ENCODE measurements around the gene C4B. TPM values are rescaled to one million over a fixed set of nuclear protein-coding genes. Genes with fewer than 3 reads are reported as not detected.
A peak's percentile ranks its signal among the peaks of the same experiment; 100 is the strongest.

C4B gene
- total RNA-seq, 2 donors from 2014 or later = 150 to 241 TPM

DNA sequence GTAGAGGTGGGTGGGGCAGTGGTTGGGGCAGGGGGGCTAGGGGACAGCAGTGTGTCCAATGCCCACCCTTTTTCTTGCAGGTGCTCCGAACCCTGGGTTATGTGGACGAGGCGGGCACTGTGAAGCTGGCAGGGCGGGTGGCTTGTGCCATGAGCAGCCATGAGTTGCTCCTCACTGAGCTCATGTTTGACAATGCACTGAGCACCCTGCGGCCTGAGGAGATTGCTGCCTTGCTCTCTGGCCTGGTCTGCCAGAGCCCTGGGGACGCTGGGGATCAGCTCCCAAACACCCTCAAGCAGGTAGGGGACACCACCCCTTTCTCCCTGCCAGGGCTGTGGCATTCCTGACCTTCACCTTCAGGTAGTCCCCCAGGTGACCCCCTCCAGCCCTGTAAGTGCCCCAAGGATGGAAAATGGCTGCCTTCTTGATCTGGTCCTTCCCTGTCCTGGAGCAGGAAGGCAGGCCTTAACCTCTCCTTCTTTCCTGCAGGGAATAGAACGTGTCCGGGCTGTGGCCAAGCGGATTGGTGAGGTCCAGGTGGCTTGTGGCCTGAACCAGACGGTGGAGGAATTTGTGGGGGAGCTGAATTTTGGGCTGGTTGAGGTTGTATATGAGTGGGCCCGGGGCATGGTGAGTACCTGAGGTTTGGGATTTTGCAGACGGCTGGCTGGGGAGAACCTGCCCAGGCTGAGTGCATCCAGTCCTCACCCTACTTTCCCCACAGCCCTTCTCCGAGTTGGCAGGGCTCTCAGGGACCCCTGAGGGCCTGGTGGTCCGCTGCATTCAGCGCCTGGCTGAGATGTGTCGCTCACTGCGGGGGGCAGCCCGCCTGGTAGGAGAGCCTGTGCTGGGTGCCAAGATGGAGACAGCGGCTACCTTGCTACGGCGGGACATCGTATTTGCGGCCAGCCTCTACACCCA is 45.5 kb upstream of the C4B start:
- H3K36me3 ChIP-seq = peaks cover 57% of the 10 kb centered on the region

GRCh38 chr6:31969712-31970603 is 44.6 kb upstream of the C4B start:
- Histone ChIP-seq H3K36me3 (peaks cover 51% of the 10 kb centered on the region), H3K27ac (peak overlapping the region in 1 of 2 donors; percentile 98), H3K9me3 (no peaks in the 10 kb centered on the region), H3K4me1 (peaks cover 0 to 34% of the 10 kb centered on the region in 2 donors), H3K27me3 (no peaks in the 10 kb centered on the region), H3K4me3 (no peak overlapping the region)
- no peak for DNase-seq (ENCODE audit: low spot score)
- TF ChIP-seq, protein P1, sequence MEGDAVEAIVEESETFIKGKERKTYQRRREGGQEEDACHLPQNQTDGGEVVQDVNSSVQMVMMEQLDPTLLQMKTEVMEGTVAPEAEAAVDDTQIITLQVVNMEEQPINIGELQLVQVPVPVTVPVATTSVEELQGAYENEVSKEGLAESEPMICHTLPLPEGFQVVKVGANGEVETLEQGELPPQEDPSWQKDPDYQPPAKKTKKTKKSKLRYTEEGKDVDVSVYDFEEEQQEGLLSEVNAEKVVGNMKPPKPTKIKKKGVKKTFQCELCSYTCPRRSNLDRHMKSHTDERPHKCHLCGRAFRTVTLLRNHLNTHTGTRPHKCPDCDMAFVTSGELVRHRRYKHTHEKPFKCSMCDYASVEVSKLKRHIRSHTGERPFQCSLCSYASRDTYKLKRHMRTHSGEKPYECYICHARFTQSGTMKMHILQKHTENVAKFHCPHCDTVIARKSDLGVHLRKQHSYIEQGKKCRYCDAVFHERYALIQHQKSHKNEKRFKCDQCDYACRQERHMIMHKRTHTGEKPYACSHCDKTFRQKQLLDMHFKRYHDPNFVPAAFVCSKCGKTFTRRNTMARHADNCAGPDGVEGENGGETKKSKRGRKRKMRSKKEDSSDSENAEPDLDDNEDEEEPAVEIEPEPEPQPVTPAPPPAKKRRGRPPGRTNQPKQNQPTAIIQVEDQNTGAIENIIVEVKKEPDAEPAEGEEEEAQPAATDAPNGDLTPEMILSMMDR (IDR thresholded peaks at IDR 0.05) = no peak

More for the DNA sequence above, 45.5 kb upstream of the C4B start:
- Histone ChIP-seq H3K9me3 (no peaks in the 10 kb centered on the region), H3K27ac (no peak overlapping the region), H3K4me3 (no peak overlapping the region), H3K4me1 (peaks cover 0 to 34% of the 10 kb centered on the region in 2 donors), H3K27me3 (no peaks in the 10 kb centered on the region)
- TF ChIP-seq, protein P1 (IDR thresholded peaks at IDR 0.05) = no peak
- DNase-seq (ENCODE audit: low spot score) = no peak

DNA sequence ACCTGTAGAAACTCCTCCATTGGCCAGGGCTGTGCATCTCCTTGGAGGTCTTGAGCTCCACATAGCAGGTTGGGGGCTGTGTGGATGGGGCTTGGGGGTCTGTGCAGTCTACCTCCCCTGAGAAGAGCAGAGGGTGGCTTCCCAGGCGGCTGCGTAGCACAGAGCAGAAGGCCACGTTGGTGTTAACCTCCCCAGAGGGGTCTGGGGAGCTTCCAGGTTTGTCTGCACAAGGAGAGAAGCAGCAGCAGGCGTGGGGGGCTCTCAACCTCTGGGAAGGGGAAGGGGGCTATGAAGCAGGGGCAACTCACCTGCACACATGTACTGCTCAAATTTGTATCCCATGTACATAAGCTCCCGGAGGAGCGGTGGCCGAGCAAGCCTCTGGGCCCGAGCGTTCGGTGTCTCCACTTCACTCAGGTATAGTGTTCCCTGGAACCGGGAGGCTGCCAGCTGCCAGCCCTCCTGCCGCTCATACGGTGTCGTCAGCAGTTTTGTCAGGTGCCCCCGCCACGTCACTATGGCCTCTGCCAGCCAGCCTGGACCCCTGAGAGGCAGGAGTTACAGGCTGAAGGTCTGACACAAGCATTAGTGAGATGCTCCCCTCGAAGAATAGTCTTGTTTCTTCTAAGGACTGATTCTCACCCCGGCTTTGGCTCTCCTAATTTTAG is 43.9 kb upstream of the C4B start:
- H3K4me1 ChIP-seq = peaks cover 0 to 34% of the 10 kb centered on the region in 2 donors
- DNase-seq (ENCODE audit: low spot score) = no peak
- peak overlapping the region; percentile 80 to 82 for H3K4me3 ChIP-seq
- H3K27ac ChIP-seq = peak overlapping the region; percentile 96 to 98
- no peaks in the 10 kb centered on the region for H3K9me3 ChIP-seq
- TF ChIP-seq, protein P1 (IDR thresholded peaks at IDR 0.05) = no peak
- peaks cover 48% of the 10 kb centered on the region for H3K36me3 ChIP-seq
- no peaks in the 10 kb centered on the region for H3K27me3 ChIP-seq

GRCh38 chr6:31971279-31971992 is 43.2 kb upstream of the C4B start:
- no peak for DNase-seq (ENCODE audit: low spot score)
- peak overlapping the region; percentile 80 to 82 for H3K4me3 ChIP-seq
- H3K9me3 ChIP-seq = no peaks in the 10 kb centered on the region
- peaks cover 0 to 34% of the 10 kb centered on the region in 2 donors for H3K4me1 ChIP-seq
- H3K27me3 ChIP-seq = no peaks in the 10 kb centered on the region
- H3K27ac ChIP-seq = peak overlapping the region; percentile 96 to 98
- TF ChIP-seq, protein P1 (IDR thresholded peaks at IDR 0.05) = no peak
- peaks cover 42% of the 10 kb centered on the region for H3K36me3 ChIP-seq

All from right atrium auricular region (tissue), 2 donors.